Left ventricle myocardium superior (tissue), 1 donor: ENCODE measurements around the gene CENPT. TPM values are rescaled to one million over a fixed set of nuclear protein-coding genes. Genes with fewer than 3 reads are reported as not detected.
"Not testable (repeated sequence)": the region's sequence is repeated elsewhere in the genome, so short reads cannot be mapped to it uniquely, and the experiment has no call there.

Source experiments
- ATAC-seq: fragments of 200-7000 bp; cut with Tn5 transposase; one replicate; pipeline ENCODE4 v1.9.1; 2020; ENCODE audit warnings: mild to moderate bottlenecking, moderate library complexity
- DNase-seq: peaks from one replicate; pipeline ENCODE4 v3.0.0-alpha.2; 2020
- intact Hi-C: fragments of 100-400 bp; cut with micrococcal nuclease; formaldehyde crosslinking; loops from one replicate; pipeline ENCODE4 v1.11.0; 2022
- total RNA-seq: library from RNA; stranded (reverse); fragmentation: NEBNext Ultra II Directional; extraction: Animal tissue kit (Norgen Biotek cat#: 25700); gene quantifications from one replicate; pipeline ENCODE4 v1.2.1, GENCODE V29; 2021
- donor health status: DM: no; HTN: yes; CAD: no; lungs with severe emphysema.

The CENPT gene
- total RNA-seq, 1 donor from 2014 or later, result 20.8 TPM

- DNase-seq (no peak), ATAC-seq (no peak)
- intact Hi-C loops, result no loop called here
Measured at GRCh38 chr16:67856927-67857546, 9.5 kb upstream of the CENPT start.

GRCh38 chr16:67855789-67856188 lies 8.3 kb upstream of the CENPT start:
- DNase-seq, result no peak
- intact Hi-C loops, result no loop called here
- no peak for ATAC-seq

- DNase-seq, result no peak
- no peak for ATAC-seq
- intact Hi-C loops, result no loop called here
Measured at GRCh38 chr16:67853670-67854069, 6.2 kb upstream of the CENPT start.

- no peak for ATAC-seq
- no peak for DNase-seq
- intact Hi-C loops, result no loop called here
Measured at GRCh38 chr16:67848118-67848517, 625 bp upstream of the CENPT start.

GRCh38 chr16:67846320-67847063 lies 1.0 kb downstream of the CENPT start, which contains the start of gene NUTF2:
Gene NUTF2, plus strand, starts transcription at chr16:67846933. Its CDS starts 18,198 bp downstream, at chr16:67865131.
- peak; percentile 98 for DNase-seq
- intact Hi-C loops, result no loop called here
- peak; percentile 87 for ATAC-seq

GRCh38 chr16:67846063-67846319 lies 1.5 kb downstream of the CENPT start:
- no peak for ATAC-seq
- no peak for DNase-seq
- intact Hi-C loops, result no loop called here

- ATAC-seq, result no peak
- intact Hi-C loops, result no loop called here
- DNase-seq, result no peak
Measured at GRCh38 chr16:67845291-67846062, 2.0 kb downstream of the CENPT start.

- no peak for ATAC-seq
- intact Hi-C loops, result no loop called here
Measured at GRCh38 chr16:67844497-67844896, 3.0 kb downstream of the CENPT start.

GRCh38 chr16:67843343-67843765 lies 4.1 kb downstream of the CENPT start:
- no peak for ATAC-seq
- peak; percentile 41 for DNase-seq
- intact Hi-C loops, result no loop called here

More at GRCh38 chr16:67844497-67844896, 3.0 kb downstream of the CENPT start:
- DNase-seq, result no peak

- intact Hi-C loops, result no loop called here
- ATAC-seq (peak; percentile 10), DNase-seq (peak; percentile 69)
Measured at GRCh38 chr16:67842509-67843342, 4.8 kb downstream of the CENPT start.

- intact Hi-C loops, result no loop called here
- peak; percentile 73 for ATAC-seq
- DNase-seq, result peak; percentile 95
Measured at GRCh38 chr16:67841816-67842508, 5.5 kb downstream of the CENPT start, which contains the start of gene THAP11. Gene THAP11, plus strand, starts transcription at chr16:67842320. Its CDS starts 235 bp downstream, at chr16:67842555.

GRCh38 chr16:67841198-67841815 lies 6.2 kb downstream of the CENPT start:
- DNase-seq (no peak), ATAC-seq (peak; percentile 1)
- intact Hi-C loops, result no loop called here

- intact Hi-C loops, result no loop called here
- no peak for DNase-seq
- ATAC-seq, result no peak
Measured at GRCh38 chr16:67837811-67838210, 9.7 kb downstream of the CENPT start.

GRCh38 chr16:67837190-67837589 lies 10.3 kb downstream of the CENPT start:
- DNase-seq, ATAC-seq, intact Hi-C loops: not testable (repeated sequence)

- DNase-seq, result no peak
- intact Hi-C loops, result no loop called here
- no peak for ATAC-seq
Measured at GRCh38 chr16:67834242-67834614, 13.3 kb downstream of the CENPT start.

GRCh38 chr16:67833415-67834241 lies 13.9 kb downstream of the CENPT start:
- ATAC-seq (peak; percentile 99), DNase-seq (peak; percentile 97)
- intact Hi-C loops, result no loop called here

GRCh38 chr16:67833030-67833414 lies 14.5 kb downstream of the CENPT start:
- ATAC-seq (peak; percentile 5), DNase-seq (no peak)
- intact Hi-C loops, result no loop called here
